ENCODE measurements around the gene ZBTB1. TPM values are rescaled to one million over a fixed set of nuclear protein-coding genes. Genes with fewer than 3 reads are reported as not detected.
A peak's percentile ranks its signal among the peaks of the same experiment; 100 is the strongest.

The ZBTB1 gene
- 100 to 1,000 TPM in 1 of 4 donors, 10 to 100 TPM in 3; 33.4 to 129 (median 59.8) TPM for total RNA-seq

- Histone ChIP-seq H3K4me3 (peak within 1 kb of the TSS; percentile 93), H3K27ac (peak within 1 kb of the TSS; percentile 98), H3K27me3 (no peaks in the 10 kb centered on the region), H3K4me1 (peaks cover 68% of the 10 kb centered on the region), H3K36me3 (no peaks in the 10 kb centered on the region), H3K9me3 (no peaks in the 10 kb centered on the region)
- peak; percentile 49 to 87 for TF ChIP-seq POLR2A (IDR thresholded peaks at IDR 0.05)
- peak in 2 of 3 donors; percentile 42 to 44 for TF ChIP-seq POLR2AphosphoS5 (IDR thresholded peaks at IDR 0.05)
- TF ChIP-seq CTCF (IDR thresholded peaks at IDR 0.05): no peak
- DNase-seq (ENCODE audit: low spot score in 2 of 2): peak; percentile 94 to 95
- WGBS: 0% methylated on average over 13 of the region's 63 CpGs
Observed at GRCh38 chr14:64504310-64504896, at the start of gene ZBTB1. Gene ZBTB1 (plus strand): TSS chr14:64504770. CDS start chr14:64521505, 16,735 bp downstream.

GRCh38 chr14:64459405-64460136 lies 45.0 kb upstream of the ZBTB1 start:
- 73% methylated on average over 4 of the region's 4 CpGs for WGBS
- H3K4me1 ChIP-seq: peaks cover 3% of the 10 kb centered on the region
- TF ChIP-seq CTCF (IDR thresholded peaks at IDR 0.05) (no peak), EP300 (IDR thresholded peaks at IDR 0.05) (no peak), POLR2AphosphoS5 (IDR thresholded peaks at IDR 0.05) (no peak), POLR2A (IDR thresholded peaks at IDR 0.05) (no peak)
- no peak overlapping the region for H3K4me3 ChIP-seq
- DNase-seq (ENCODE audit: low spot score in 2 of 2): no peak
- no peak overlapping the region for H3K27ac ChIP-seq
- H3K36me3 ChIP-seq: peaks cover 20% of the 10 kb centered on the region
- H3K9me3 ChIP-seq: no peaks in the 10 kb centered on the region
- H3K27me3 ChIP-seq: no peaks in the 10 kb centered on the region

GRCh38 chr14:64461221-64461620 lies 43.3 kb upstream of the ZBTB1 start:
- Histone ChIP-seq H3K4me3 (no peak overlapping the region), H3K36me3 (peaks cover 3% of the 10 kb centered on the region), H3K27ac (no peak overlapping the region), H3K4me1 (peaks cover 13% of the 10 kb centered on the region), H3K27me3 (no peaks in the 10 kb centered on the region), H3K9me3 (no peaks in the 10 kb centered on the region)
- 85% methylated on average over 3 of the region's 3 CpGs for WGBS
- DNase-seq (ENCODE audit: low spot score in 2 of 2): no peak
- TF ChIP-seq EP300 (IDR thresholded peaks at IDR 0.05) (no peak), CTCF (IDR thresholded peaks at IDR 0.05) (no peak), POLR2A (IDR thresholded peaks at IDR 0.05) (no peak), POLR2AphosphoS5 (IDR thresholded peaks at IDR 0.05) (no peak)

- no peaks in the 10 kb centered on the region for H3K36me3 ChIP-seq
- WGBS: 96% methylated on average over 2 of the region's 2 CpGs
- no peak overlapping the region for H3K4me3 ChIP-seq
- H3K27ac ChIP-seq: no peak overlapping the region
- peaks cover 13% of the 10 kb centered on the region for H3K4me1 ChIP-seq
- H3K27me3 ChIP-seq: no peaks in the 10 kb centered on the region
- no peak for TF ChIP-seq EP300 (IDR thresholded peaks at IDR 0.05)
- TF ChIP-seq POLR2A (IDR thresholded peaks at IDR 0.05): no peak
- no peak for TF ChIP-seq POLR2AphosphoS5 (IDR thresholded peaks at IDR 0.05)
- no peak for TF ChIP-seq CTCF (IDR thresholded peaks at IDR 0.05)
- no peaks in the 10 kb centered on the region for H3K9me3 ChIP-seq
- no peak for DNase-seq (ENCODE audit: low spot score in 2 of 2)
Observed at GRCh38 chr14:64463195-64463594, 41.4 kb upstream of the ZBTB1 start.

GRCh38 chr14:64463873-64464272 lies 40.7 kb upstream of the ZBTB1 start:
- Histone ChIP-seq H3K27me3 (no peaks in the 10 kb centered on the region), H3K9me3 (no peaks in the 10 kb centered on the region), H3K4me1 (peaks cover 13% of the 10 kb centered on the region), H3K27ac (no peak overlapping the region), H3K4me3 (no peak overlapping the region), H3K36me3 (no peaks in the 10 kb centered on the region)
- 91% methylated on average over 6 of the region's 6 CpGs for WGBS
- TF ChIP-seq POLR2A (IDR thresholded peaks at IDR 0.05) (no peak), EP300 (IDR thresholded peaks at IDR 0.05) (no peak), POLR2AphosphoS5 (IDR thresholded peaks at IDR 0.05) (no peak), CTCF (IDR thresholded peaks at IDR 0.05) (no peak)
- DNase-seq (ENCODE audit: low spot score in 2 of 2): no peak

Data from suprapubic skin (tissue), 4 donors.